C4-2B (cell line): ENCODE results near the gene CPAMD8.
"Not testable (repeated sequence)": the region's sequence is repeated elsewhere in the genome, so short reads cannot be mapped to it uniquely, and the experiment has no call there.

Source experiments
- ZFX ChIP-seq: fragments of 450-650 bp; IDR thresholded peaks from 2 replicates; pipeline ENCODE4 v1.6.1; 2017
- TF ChIP-seq, protein P1 (sequence below): fragments of 450-650 bp; conservative IDR thresholded peaks from 2 replicates; pipeline ENCODE4 v1.5.1; 2017; ENCODE audit warnings: mild to moderate bottlenecking

DNA sequence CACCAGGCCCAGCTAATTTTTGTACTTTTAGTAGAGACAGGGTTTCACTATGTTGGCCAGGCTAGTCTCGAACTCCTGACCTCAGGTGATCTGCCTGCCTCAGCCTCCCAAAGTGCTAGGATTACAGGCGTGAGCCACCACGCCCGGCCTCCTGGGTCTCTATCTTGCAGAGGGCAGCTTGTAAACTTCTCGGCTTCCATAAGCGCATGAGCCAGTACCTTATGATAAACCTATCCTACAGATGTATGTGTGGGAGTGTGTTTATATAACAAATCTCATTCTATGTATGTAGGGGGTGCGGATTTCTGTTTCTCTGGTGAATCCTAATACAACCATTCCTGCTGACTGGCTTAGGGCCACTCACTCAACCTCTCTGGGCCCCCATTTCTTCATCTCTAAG, 86.5 kb downstream of the CPAMD8 start:
- TF ChIP-seq, protein P1, sequence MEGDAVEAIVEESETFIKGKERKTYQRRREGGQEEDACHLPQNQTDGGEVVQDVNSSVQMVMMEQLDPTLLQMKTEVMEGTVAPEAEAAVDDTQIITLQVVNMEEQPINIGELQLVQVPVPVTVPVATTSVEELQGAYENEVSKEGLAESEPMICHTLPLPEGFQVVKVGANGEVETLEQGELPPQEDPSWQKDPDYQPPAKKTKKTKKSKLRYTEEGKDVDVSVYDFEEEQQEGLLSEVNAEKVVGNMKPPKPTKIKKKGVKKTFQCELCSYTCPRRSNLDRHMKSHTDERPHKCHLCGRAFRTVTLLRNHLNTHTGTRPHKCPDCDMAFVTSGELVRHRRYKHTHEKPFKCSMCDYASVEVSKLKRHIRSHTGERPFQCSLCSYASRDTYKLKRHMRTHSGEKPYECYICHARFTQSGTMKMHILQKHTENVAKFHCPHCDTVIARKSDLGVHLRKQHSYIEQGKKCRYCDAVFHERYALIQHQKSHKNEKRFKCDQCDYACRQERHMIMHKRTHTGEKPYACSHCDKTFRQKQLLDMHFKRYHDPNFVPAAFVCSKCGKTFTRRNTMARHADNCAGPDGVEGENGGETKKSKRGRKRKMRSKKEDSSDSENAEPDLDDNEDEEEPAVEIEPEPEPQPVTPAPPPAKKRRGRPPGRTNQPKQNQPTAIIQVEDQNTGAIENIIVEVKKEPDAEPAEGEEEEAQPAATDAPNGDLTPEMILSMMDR: not testable (repeated sequence)
- not testable (repeated sequence) for TF ChIP-seq ZFX
